ENCODE data around the gene C1QTNF3. TPM values are rescaled to one million over a fixed set of nuclear protein-coding genes. Genes with fewer than 3 reads are reported as not detected.

Gene C1QTNF3
- polyA plus RNA-seq, 12 donors: 73.1 to 169 (median 109) TPM; not detected in 1

Other genes starting within 250 kb of the C1QTNF3 start
- gene ADAMTS12, start 151.2 kb downstream of the C1QTNF3 start, polyA plus RNA-seq (ENCODE audit: insufficient read length in 12 of 12): 10 to 100 TPM in 11 of 12 donors, not detected in 1; 18.2 to 33.9 (median 23.0) TPM
- gene RXFP3, start 106.8 kb downstream of the C1QTNF3 start, polyA plus RNA-seq (ENCODE audit: insufficient read length in 12 of 12): not detected
- 1 to 10 TPM in 1 of 12 donors, under 1 TPM in 7, not detected in 4; 0.12 to 1.1 (median 0.18) TPM for gene SLC45A2, start 58.5 kb downstream of the C1QTNF3 start, polyA plus RNA-seq (ENCODE audit: insufficient read length in 12 of 12)
- 10 to 100 TPM in 2 of 12 donors, 1 to 10 TPM in 9, not detected in 1; 4.7 to 36.0 (median 7.9) TPM for gene AMACR, start 35.2 kb downstream of the C1QTNF3 start, polyA plus RNA-seq (ENCODE audit: insufficient read length in 12 of 12)